Measurements from ENCODE around the gene PSME4. TPM values are rescaled to one million over a fixed set of nuclear protein-coding genes. Genes with fewer than 3 reads are reported as not detected.

Gene PSME4
- polyA plus RNA-seq, 1 experiment: 52.0 TPM

GRCh38 chr2:53987336-53987921 is 16.6 kb upstream of the PSME4 start:
- peak; percentile 27 for DNase-seq (ENCODE audit: low read depth, low spot score)
- Histone ChIP-seq H3K27me3 (ENCODE audit: control insufficient read depth, insufficient read depth, low read length) (no peaks in the 10 kb centered on the region), H3K27ac (ENCODE audit: low read depth, low read length) (no peak overlapping the region), H3K9me3 (ENCODE audit: control insufficient read depth, insufficient read depth, low read length) (no peaks in the 10 kb centered on the region; the same call in 1 of the 2 replicates), H3K4me3 (ENCODE audit: low read depth, low read length) (no peak overlapping the region)
- CTCF ChIA-PET: no interaction called here
- no peak for TF ChIP-seq CTCF (IDR thresholded peaks at IDR 0.05; ENCODE audit: low read depth, low read length)
- POLR2A ChIA-PET: no interaction called here

GRCh38 chr2:53985646-53986045 is 14.9 kb upstream of the PSME4 start:
- no peak for TF ChIP-seq CTCF (IDR thresholded peaks at IDR 0.05; ENCODE audit: low read depth, low read length)
- no peak overlapping the region for H3K4me3 ChIP-seq (ENCODE audit: low read depth, low read length)
- no peak for DNase-seq (ENCODE audit: low read depth, low spot score)
- POLR2A ChIA-PET: no interaction called here
- H3K9me3 ChIP-seq (ENCODE audit: control insufficient read depth, insufficient read depth, low read length): no peaks in the 10 kb centered on the region; the same call in none of the 2 replicates
- CTCF ChIA-PET: no interaction called here
- H3K27ac ChIP-seq (ENCODE audit: low read depth, low read length): no peak overlapping the region
- H3K27me3 ChIP-seq (ENCODE audit: control insufficient read depth, insufficient read depth, low read length): no peaks in the 10 kb centered on the region

GRCh38 chr2:53969968-53970723 is 647 bp downstream of the PSME4 start:
- POLR2A ChIA-PET: interaction anchor here (0.6 to 1.7 kb wide), 6 partner anchors 8 to 145 kb away, joined by 3 to 12 read pairs (median 4); partner anchors contain the start of gene ACYP2
- Histone ChIP-seq H3K9me3 (ENCODE audit: control insufficient read depth, insufficient read depth, low read length) (no peaks in the 10 kb centered on the region; the same call in 1 of the 2 replicates), H3K27me3 (ENCODE audit: control insufficient read depth, insufficient read depth, low read length) (no peaks in the 10 kb centered on the region), H3K27ac (ENCODE audit: low read depth, low read length) (peak overlapping the region; percentile 90), H3K4me3 (ENCODE audit: low read depth, low read length) (peak overlapping the region; percentile 94)
- TF ChIP-seq CTCF (IDR thresholded peaks at IDR 0.05; ENCODE audit: low read depth, low read length): no peak
- no peak for DNase-seq (ENCODE audit: low read depth, low spot score)
- CTCF ChIA-PET: interaction anchor here (0.6 kb wide), 1 partner anchor 929 kb away, joined by 3 read pairs; no protein-coding TSS in a partner anchor

GRCh38 chr2:53969285-53969967 is 1.4 kb downstream of the PSME4 start:
- peak overlapping the region; percentile 94 for H3K4me3 ChIP-seq (ENCODE audit: low read depth, low read length)
- CTCF ChIA-PET: interaction anchor here (0.6 to 1.2 kb wide), 2 partner anchors 138 to 930 kb away, joined by 3 read pairs; no protein-coding TSS in a partner anchor
- H3K27ac ChIP-seq (ENCODE audit: low read depth, low read length): peak overlapping the region; percentile 90
- DNase-seq (ENCODE audit: low read depth, low spot score): no peak
- no peak for TF ChIP-seq CTCF (IDR thresholded peaks at IDR 0.05; ENCODE audit: low read depth, low read length)
- no peaks in the 10 kb centered on the region for H3K27me3 ChIP-seq (ENCODE audit: control insufficient read depth, insufficient read depth, low read length)
- no peaks in the 10 kb centered on the region; the same call in 1 of the 2 replicates for H3K9me3 ChIP-seq (ENCODE audit: control insufficient read depth, insufficient read depth, low read length)
- POLR2A ChIA-PET: interaction anchor here (0.6 to 1.7 kb wide), 6 partner anchors 8 to 109 kb away, joined by 3 to 12 read pairs (median 4); no protein-coding TSS in a partner anchor
